Measurements from ENCODE around the gene NEURL1.
"Not testable (repeated sequence)": the region's sequence is repeated elsewhere in the genome, so short reads cannot be mapped to it uniquely, and the experiment has no call there.

NEURL1 gene

GRCh38 chr10:103522006-103522405, 28.5 kb downstream of the NEURL1 start:
- 80 to 88% methylated on average over 5 to 6 of the region's 7 CpGs for WGBS, 2 experiments (ENCODE audit: insufficient coverage in 2 of 2)

GRCh38 chr10:103523683-103524082, 30.2 kb downstream of the NEURL1 start:
- no peak overlapping the region for H3K4me3 ChIP-seq (ENCODE audit: extremely low read depth, insufficient read depth, low read length, poor library complexity, severe bottlenecking)
- no peaks in the 10 kb centered on the region for H3K9me3 ChIP-seq (ENCODE audit: control insufficient read depth, low read length)
- WGBS, 2 experiments (ENCODE audit: insufficient coverage in 2 of 2) = 100% methylated on average over 1 of the region's 4 CpGs; no CpG with 5 or more reads in 1 of the 2 experiments
- H3K4me1 ChIP-seq (ENCODE audit: control insufficient read depth, insufficient read depth, low read length, poor library complexity, severe bottlenecking) = no peaks in the 10 kb centered on the region
- no peaks in the 10 kb centered on the region for H3K36me3 ChIP-seq (ENCODE audit: control insufficient read depth, insufficient read depth, low read length)
- no peak overlapping the region for H3K27ac ChIP-seq (ENCODE audit: low read depth, low read length, severe bottlenecking)

More at GRCh38 chr10:103522006-103522405, 28.5 kb downstream of the NEURL1 start:
- H3K4me3 ChIP-seq (ENCODE audit: extremely low read depth, insufficient read depth, low read length, poor library complexity, severe bottlenecking); H3K36me3 ChIP-seq (ENCODE audit: control insufficient read depth, insufficient read depth, low read length); H3K4me1 ChIP-seq (ENCODE audit: control insufficient read depth, insufficient read depth, low read length, poor library complexity, severe bottlenecking); H3K27ac ChIP-seq (ENCODE audit: low read depth, low read length, severe bottlenecking); H3K9me3 ChIP-seq (ENCODE audit: control insufficient read depth, low read length): not testable (repeated sequence)

GRCh38 chr10:103525901-103526300, 32.4 kb downstream of the NEURL1 start:
- Histone ChIP-seq H3K36me3 (ENCODE audit: control insufficient read depth, insufficient read depth, low read length) (no peaks in the 10 kb centered on the region), H3K4me1 (ENCODE audit: control insufficient read depth, insufficient read depth, low read length, poor library complexity, severe bottlenecking) (no peaks in the 10 kb centered on the region), H3K4me3 (ENCODE audit: extremely low read depth, insufficient read depth, low read length, poor library complexity, severe bottlenecking) (no peak overlapping the region), H3K27ac (ENCODE audit: low read depth, low read length, severe bottlenecking) (no peak overlapping the region), H3K9me3 (ENCODE audit: control insufficient read depth, low read length) (peaks cover 17% of the 10 kb centered on the region)

- not testable (repeated sequence) for H3K27ac ChIP-seq (ENCODE audit: low read depth, low read length, severe bottlenecking); H3K4me3 ChIP-seq (ENCODE audit: extremely low read depth, insufficient read depth, low read length, poor library complexity, severe bottlenecking)
- 68 to 78% methylated on average over 2 of the region's 2 CpGs for WGBS, 2 experiments (ENCODE audit: insufficient coverage in 2 of 2)
Measured at GRCh38 chr10:103527476-103527875, 34.0 kb downstream of the NEURL1 start.

GRCh38 chr10:103528549-103528948, 35.0 kb downstream of the NEURL1 start:
- Histone ChIP-seq H3K4me1 (ENCODE audit: control insufficient read depth, insufficient read depth, low read length, poor library complexity, severe bottlenecking) (no peaks in the 10 kb centered on the region), H3K27ac (ENCODE audit: low read depth, low read length, severe bottlenecking) (no peak overlapping the region), H3K4me3 (ENCODE audit: extremely low read depth, insufficient read depth, low read length, poor library complexity, severe bottlenecking) (no peak overlapping the region), H3K36me3 (ENCODE audit: control insufficient read depth, insufficient read depth, low read length) (no peaks in the 10 kb centered on the region), H3K9me3 (ENCODE audit: control insufficient read depth, low read length) (peaks cover 17% of the 10 kb centered on the region)

More at GRCh38 chr10:103527476-103527875, 34.0 kb downstream of the NEURL1 start:
- H3K4me1 ChIP-seq (ENCODE audit: control insufficient read depth, insufficient read depth, low read length, poor library complexity, severe bottlenecking); H3K36me3 ChIP-seq (ENCODE audit: control insufficient read depth, insufficient read depth, low read length): not testable (repeated sequence)
- peaks cover 17% of the 10 kb centered on the region for H3K9me3 ChIP-seq (ENCODE audit: control insufficient read depth, low read length)

- WGBS, 2 experiments (ENCODE audit: insufficient coverage in 2 of 2) = 83 to 100% methylated on average over 1 of the region's 1 CpG
- H3K9me3 ChIP-seq (ENCODE audit: control insufficient read depth, low read length) = peaks cover 17% of the 10 kb centered on the region
- no peaks in the 10 kb centered on the region for H3K36me3 ChIP-seq (ENCODE audit: control insufficient read depth, insufficient read depth, low read length)
- H3K4me1 ChIP-seq (ENCODE audit: control insufficient read depth, insufficient read depth, low read length, poor library complexity, severe bottlenecking) = no peaks in the 10 kb centered on the region
- no peak overlapping the region for H3K4me3 ChIP-seq (ENCODE audit: extremely low read depth, insufficient read depth, low read length, poor library complexity, severe bottlenecking)
- H3K27ac ChIP-seq (ENCODE audit: low read depth, low read length, severe bottlenecking) = no peak overlapping the region
Measured at GRCh38 chr10:103529539-103529938, 36.0 kb downstream of the NEURL1 start.

GRCh38 chr10:103533827-103534226, 40.3 kb downstream of the NEURL1 start:
- H3K9me3 ChIP-seq (ENCODE audit: control insufficient read depth, low read length) = peaks cover 17% of the 10 kb centered on the region
- H3K4me1 ChIP-seq (ENCODE audit: control insufficient read depth, insufficient read depth, low read length, poor library complexity, severe bottlenecking) = no peaks in the 10 kb centered on the region
- WGBS, 2 experiments (ENCODE audit: insufficient coverage in 2 of 2) = 94 to 95% methylated on average over 4 of the region's 7 CpGs
- H3K27ac ChIP-seq (ENCODE audit: low read depth, low read length, severe bottlenecking) = no peak overlapping the region
- no peaks in the 10 kb centered on the region for H3K36me3 ChIP-seq (ENCODE audit: control insufficient read depth, insufficient read depth, low read length)
- no peak overlapping the region for H3K4me3 ChIP-seq (ENCODE audit: extremely low read depth, insufficient read depth, low read length, poor library complexity, severe bottlenecking)

GRCh38 chr10:103534621-103535498, 41.4 kb downstream of the NEURL1 start:
- peaks cover 8% of the 10 kb centered on the region for H3K9me3 ChIP-seq (ENCODE audit: control insufficient read depth, low read length)
- H3K4me1 ChIP-seq (ENCODE audit: control insufficient read depth, insufficient read depth, low read length, poor library complexity, severe bottlenecking) = no peaks in the 10 kb centered on the region
- no peak overlapping the region for H3K27ac ChIP-seq (ENCODE audit: low read depth, low read length, severe bottlenecking)
- H3K36me3 ChIP-seq (ENCODE audit: control insufficient read depth, insufficient read depth, low read length) = no peaks in the 10 kb centered on the region
- H3K4me3 ChIP-seq (ENCODE audit: extremely low read depth, insufficient read depth, low read length, poor library complexity, severe bottlenecking) = no peak overlapping the region
- 89 to 93% methylated on average over 2 to 3 of the region's 3 CpGs for WGBS, 2 experiments (ENCODE audit: insufficient coverage in 2 of 2)

GRCh38 chr10:103535595-103535994, 42.1 kb downstream of the NEURL1 start:
- no peaks in the 10 kb centered on the region for H3K4me1 ChIP-seq (ENCODE audit: control insufficient read depth, insufficient read depth, low read length, poor library complexity, severe bottlenecking)
- no peak overlapping the region for H3K4me3 ChIP-seq (ENCODE audit: extremely low read depth, insufficient read depth, low read length, poor library complexity, severe bottlenecking)
- no peak overlapping the region for H3K27ac ChIP-seq (ENCODE audit: low read depth, low read length, severe bottlenecking)
- peaks cover 3% of the 10 kb centered on the region for H3K9me3 ChIP-seq (ENCODE audit: control insufficient read depth, low read length)
- 88 to 90% methylated on average over 2 of the region's 2 CpGs for WGBS, 2 experiments (ENCODE audit: insufficient coverage in 2 of 2)
- H3K36me3 ChIP-seq (ENCODE audit: control insufficient read depth, insufficient read depth, low read length) = no peaks in the 10 kb centered on the region

- Histone ChIP-seq H3K36me3 (ENCODE audit: control insufficient read depth, insufficient read depth, low read length) (no peaks in the 10 kb centered on the region), H3K4me3 (ENCODE audit: extremely low read depth, insufficient read depth, low read length, poor library complexity, severe bottlenecking) (no peak overlapping the region), H3K4me1 (ENCODE audit: control insufficient read depth, insufficient read depth, low read length, poor library complexity, severe bottlenecking) (no peaks in the 10 kb centered on the region), H3K27ac (ENCODE audit: low read depth, low read length, severe bottlenecking) (no peak overlapping the region), H3K9me3 (ENCODE audit: control insufficient read depth, low read length) (no peaks in the 10 kb centered on the region)
- no CpG with 5 or more reads among the region's 1 CpG for WGBS, 2 experiments (ENCODE audit: insufficient coverage in 2 of 2)
Measured at GRCh38 chr10:103539751-103540150, 46.2 kb downstream of the NEURL1 start.

- WGBS, 2 experiments (ENCODE audit: insufficient coverage in 2 of 2) = 80 to 88% methylated on average over 2 to 4 of the region's 4 CpGs
- Histone ChIP-seq H3K36me3 (ENCODE audit: control insufficient read depth, insufficient read depth, low read length) (no peaks in the 10 kb centered on the region), H3K4me1 (ENCODE audit: control insufficient read depth, insufficient read depth, low read length, poor library complexity, severe bottlenecking) (no peaks in the 10 kb centered on the region), H3K9me3 (ENCODE audit: control insufficient read depth, low read length) (no peaks in the 10 kb centered on the region), H3K4me3 (ENCODE audit: extremely low read depth, insufficient read depth, low read length, poor library complexity, severe bottlenecking) (no peak overlapping the region), H3K27ac (ENCODE audit: low read depth, low read length, severe bottlenecking) (no peak overlapping the region)
Measured at GRCh38 chr10:103540722-103541121, 47.2 kb downstream of the NEURL1 start.
